GM12875 (cell line): ENCODE measurements around the gene CST1.
A peak's percentile ranks its signal among the peaks of the same experiment; 100 is the strongest.
"Not testable (repeated sequence)": the region's sequence is repeated elsewhere in the genome, so short reads cannot be mapped to it uniquely, and the experiment has no call there.

Experiments
- H3K4me3 ChIP-seq: one replicate; pipeline ENCODE4 v1.5.1; 2011; ENCODE audit warnings: low read depth, low read length, control low read depth
- CTCF ChIP-seq: IDR thresholded peaks from 2 replicates; pipeline ENCODE4 v1.5.1; 2011; ENCODE audit warnings: low read depth, mild to moderate bottlenecking, control low read depth, inconsistent platforms, low read length, moderate library complexity, borderline replicate concordance; ENCODE audit not compliant: insufficient read depth

CST1 gene

GRCh38 chr20:23750786-23751185, at the start of gene CST1:
CST1 (minus strand) TSS chr20:23750935; CDS start chr20:23750866, 69 bp downstream.
- not testable (repeated sequence) for H3K4me3 ChIP-seq

- H3K4me3 ChIP-seq: not testable (repeated sequence)
- peak; percentile 55 for TF ChIP-seq CTCF
These were observed 48.6 kb upstream of the CST1 start for GRCh38 chr20:23799216-23799847.

GRCh38 chr20:23795526-23795925, 44.8 kb upstream of the CST1 start:
- no peak overlapping the region for H3K4me3 ChIP-seq
- TF ChIP-seq CTCF: no peak

- TF ChIP-seq CTCF: no peak
- H3K4me3 ChIP-seq: no peak overlapping the region
These were observed 44.1 kb upstream of the CST1 start for GRCh38 chr20:23794841-23795240.

- H3K4me3 ChIP-seq: no peak overlapping the region
- no peak for TF ChIP-seq CTCF
These were observed 43.3 kb upstream of the CST1 start for GRCh38 chr20:23794065-23794464.

- no peak for TF ChIP-seq CTCF
- H3K4me3 ChIP-seq: no peak overlapping the region
These were observed 32.7 kb upstream of the CST1 start for GRCh38 chr20:23783447-23783846.

GRCh38 chr20:23782366-23782983, 31.7 kb upstream of the CST1 start:
- no peak overlapping the region for H3K4me3 ChIP-seq
- peak; percentile 75; the same call in 1 of the 2 replicates for TF ChIP-seq CTCF

GRCh38 chr20:23778676-23779075, 27.9 kb upstream of the CST1 start:
- not testable (repeated sequence) for H3K4me3 ChIP-seq

GRCh38 chr20:23777380-23777779, 26.6 kb upstream of the CST1 start:
- H3K4me3 ChIP-seq: not testable (repeated sequence)
